ENCODE results near the gene MAP7D2.

DNA sequence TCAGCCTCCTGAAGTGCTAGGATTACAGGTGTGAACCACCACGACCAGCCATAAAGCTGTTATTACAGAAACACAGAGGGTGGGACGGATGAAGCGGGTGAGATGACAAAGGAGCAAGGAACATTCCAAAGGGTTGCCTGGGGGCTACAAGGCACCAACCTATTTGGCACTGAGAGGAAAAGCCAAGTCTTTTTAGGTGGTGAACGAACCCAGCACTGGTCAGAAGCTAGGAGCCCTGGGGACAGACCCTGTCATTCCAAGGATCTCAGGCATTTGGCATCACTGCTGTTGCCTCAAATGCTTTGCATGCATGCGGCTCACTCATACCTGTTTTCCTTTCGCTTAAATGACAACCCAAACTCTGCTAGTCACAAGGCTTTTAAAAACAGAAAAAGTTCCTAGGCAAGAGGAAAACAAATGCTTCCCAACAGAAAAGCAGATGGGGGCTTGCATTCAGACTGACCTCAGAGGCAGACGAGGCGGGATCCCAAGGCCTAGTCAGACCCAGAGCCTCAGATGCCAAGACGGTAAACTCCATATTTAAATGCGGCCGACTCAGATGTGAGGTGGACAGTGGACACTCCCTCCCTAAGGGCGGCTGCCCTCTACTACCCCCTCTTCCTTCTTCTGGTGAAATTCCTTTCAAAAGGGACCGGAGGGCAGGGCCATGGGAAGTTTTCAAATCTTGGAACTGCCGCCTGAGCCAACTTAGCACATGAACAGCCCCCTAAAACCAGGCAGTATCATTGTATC lies 4.5 kb downstream of the MAP7D2 start:
- TF ChIP-seq, protein P1, sequence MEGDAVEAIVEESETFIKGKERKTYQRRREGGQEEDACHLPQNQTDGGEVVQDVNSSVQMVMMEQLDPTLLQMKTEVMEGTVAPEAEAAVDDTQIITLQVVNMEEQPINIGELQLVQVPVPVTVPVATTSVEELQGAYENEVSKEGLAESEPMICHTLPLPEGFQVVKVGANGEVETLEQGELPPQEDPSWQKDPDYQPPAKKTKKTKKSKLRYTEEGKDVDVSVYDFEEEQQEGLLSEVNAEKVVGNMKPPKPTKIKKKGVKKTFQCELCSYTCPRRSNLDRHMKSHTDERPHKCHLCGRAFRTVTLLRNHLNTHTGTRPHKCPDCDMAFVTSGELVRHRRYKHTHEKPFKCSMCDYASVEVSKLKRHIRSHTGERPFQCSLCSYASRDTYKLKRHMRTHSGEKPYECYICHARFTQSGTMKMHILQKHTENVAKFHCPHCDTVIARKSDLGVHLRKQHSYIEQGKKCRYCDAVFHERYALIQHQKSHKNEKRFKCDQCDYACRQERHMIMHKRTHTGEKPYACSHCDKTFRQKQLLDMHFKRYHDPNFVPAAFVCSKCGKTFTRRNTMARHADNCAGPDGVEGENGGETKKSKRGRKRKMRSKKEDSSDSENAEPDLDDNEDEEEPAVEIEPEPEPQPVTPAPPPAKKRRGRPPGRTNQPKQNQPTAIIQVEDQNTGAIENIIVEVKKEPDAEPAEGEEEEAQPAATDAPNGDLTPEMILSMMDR (conservative IDR thresholded peaks at IDR 0.05; ENCODE audit: low read depth in 2 of 2) = no peak
- TF ChIP-seq, protein P2, sequence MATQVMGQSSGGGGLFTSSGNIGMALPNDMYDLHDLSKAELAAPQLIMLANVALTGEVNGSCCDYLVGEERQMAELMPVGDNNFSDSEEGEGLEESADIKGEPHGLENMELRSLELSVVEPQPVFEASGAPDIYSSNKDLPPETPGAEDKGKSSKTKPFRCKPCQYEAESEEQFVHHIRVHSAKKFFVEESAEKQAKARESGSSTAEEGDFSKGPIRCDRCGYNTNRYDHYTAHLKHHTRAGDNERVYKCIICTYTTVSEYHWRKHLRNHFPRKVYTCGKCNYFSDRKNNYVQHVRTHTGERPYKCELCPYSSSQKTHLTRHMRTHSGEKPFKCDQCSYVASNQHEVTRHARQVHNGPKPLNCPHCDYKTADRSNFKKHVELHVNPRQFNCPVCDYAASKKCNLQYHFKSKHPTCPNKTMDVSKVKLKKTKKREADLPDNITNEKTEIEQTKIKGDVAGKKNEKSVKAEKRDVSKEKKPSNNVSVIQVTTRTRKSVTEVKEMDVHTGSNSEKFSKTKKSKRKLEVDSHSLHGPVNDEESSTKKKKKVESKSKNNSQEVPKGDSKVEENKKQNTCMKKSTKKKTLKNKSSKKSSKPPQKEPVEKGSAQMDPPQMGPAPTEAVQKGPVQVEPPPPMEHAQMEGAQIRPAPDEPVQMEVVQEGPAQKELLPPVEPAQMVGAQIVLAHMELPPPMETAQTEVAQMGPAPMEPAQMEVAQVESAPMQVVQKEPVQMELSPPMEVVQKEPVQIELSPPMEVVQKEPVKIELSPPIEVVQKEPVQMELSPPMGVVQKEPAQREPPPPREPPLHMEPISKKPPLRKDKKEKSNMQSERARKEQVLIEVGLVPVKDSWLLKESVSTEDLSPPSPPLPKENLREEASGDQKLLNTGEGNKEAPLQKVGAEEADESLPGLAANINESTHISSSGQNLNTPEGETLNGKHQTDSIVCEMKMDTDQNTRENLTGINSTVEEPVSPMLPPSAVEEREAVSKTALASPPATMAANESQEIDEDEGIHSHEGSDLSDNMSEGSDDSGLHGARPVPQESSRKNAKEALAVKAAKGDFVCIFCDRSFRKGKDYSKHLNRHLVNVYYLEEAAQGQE (IDR thresholded peaks at IDR 0.05; ENCODE audit: unreplicated experiment) = no peak
- TF ChIP-seq EZH2 (IDR thresholded peaks at IDR 0.05; ENCODE audit: low read depth, unreplicated experiment) (no peak), POLR2AphosphoS5 (IDR thresholded peaks at IDR 0.05; ENCODE audit: low read depth) (no peak), EZH2phosphoT487 (IDR thresholded peaks at IDR 0.05; ENCODE audit: unreplicated experiment) (no peak)
